Kasumi-1 (cell line): Measurements from ENCODE around the gene HSPBAP1.
"Not testable (repeated sequence)": the region's sequence is repeated elsewhere in the genome, so short reads cannot be mapped to it uniquely, and the experiment has no call there.

ENCODE experiments used
- DNase-seq, 2 experiments: peaks; one replicate each; lab custom pipeline; 2025; lab: John Stamatoyannopoulos, UW

The HSPBAP1 gene

DNA sequence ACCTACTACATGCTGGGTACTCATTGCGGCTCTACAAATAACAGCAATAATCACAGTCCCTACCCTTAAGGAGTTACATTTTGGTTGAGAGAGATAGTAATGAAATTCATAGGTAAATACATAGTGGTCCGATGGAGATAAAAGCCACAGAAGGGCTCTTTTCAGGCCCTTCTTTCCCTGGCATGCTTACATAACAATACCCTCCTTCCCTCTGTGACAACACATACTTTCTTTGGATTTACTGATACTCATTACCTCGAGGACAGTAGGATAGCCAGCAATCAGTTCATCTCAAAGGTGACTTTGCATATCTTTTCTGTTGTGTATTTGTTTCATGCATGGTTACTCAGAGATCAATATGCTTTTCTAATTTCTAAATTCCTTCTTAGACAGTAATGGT lies 54.5 kb downstream of the HSPBAP1 start:
- DNase-seq, result no peak

DNA sequence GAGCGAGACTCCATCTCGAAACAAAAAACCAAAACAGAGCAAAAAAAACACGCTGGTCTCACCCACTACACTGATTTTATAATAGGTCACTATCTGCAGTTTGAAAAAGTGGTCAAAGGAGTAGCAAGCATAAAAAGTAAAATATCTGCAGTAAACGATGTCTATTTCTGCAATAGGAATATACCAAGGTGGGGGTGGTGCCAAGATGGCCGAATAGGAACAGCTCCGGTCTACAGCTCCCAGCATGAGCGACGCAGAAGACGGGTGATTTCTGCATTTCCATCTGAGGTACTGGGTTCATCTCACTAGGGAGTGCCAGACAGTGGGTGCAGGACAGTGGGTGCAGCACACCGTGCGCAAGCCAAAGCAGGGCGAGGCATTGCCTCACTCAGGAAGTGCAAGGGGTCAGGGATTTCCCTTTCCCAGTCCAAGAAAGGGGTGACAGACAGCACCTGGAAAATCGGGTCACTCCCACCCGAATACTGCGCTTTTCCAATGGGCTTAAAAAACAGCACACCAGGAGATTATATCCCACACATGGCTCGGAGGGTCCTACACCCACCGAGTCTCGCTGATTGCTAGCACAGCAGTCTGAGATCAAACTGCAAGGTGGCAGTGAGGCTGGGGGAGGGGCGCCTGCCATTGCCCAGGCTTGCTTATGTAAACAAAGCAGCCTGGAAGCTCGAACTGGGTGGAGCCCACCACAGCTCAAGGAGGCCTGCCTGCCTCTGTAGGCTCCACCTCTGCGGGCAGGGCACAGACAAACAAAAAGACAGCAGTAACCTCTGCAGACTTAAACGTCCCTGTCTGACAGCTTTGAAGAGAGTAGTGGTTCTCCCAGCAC lies 60.7 kb downstream of the HSPBAP1 start:
- DNase-seq, result not testable (repeated sequence)

DNA sequence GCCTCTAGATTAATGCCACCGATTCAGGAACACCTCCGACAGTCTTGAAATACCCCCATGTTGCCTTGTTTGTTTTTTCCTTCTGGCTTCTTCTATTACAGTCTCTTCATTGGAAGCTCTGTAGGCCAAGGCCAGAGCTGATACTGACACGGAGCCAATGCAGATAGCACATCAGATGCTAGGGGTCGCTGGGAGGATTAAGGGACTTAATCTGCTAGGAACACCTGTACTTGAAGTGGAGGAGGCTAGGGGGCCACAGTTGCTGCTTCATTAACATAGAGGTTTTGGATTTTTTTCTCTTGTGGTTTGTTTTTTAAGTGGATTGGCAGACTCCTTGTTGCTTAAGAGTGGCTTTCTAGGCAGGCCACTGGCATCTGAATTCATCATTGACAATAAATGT lies 63.4 kb downstream of the HSPBAP1 start:
- DNase-seq, result no peak

DNA sequence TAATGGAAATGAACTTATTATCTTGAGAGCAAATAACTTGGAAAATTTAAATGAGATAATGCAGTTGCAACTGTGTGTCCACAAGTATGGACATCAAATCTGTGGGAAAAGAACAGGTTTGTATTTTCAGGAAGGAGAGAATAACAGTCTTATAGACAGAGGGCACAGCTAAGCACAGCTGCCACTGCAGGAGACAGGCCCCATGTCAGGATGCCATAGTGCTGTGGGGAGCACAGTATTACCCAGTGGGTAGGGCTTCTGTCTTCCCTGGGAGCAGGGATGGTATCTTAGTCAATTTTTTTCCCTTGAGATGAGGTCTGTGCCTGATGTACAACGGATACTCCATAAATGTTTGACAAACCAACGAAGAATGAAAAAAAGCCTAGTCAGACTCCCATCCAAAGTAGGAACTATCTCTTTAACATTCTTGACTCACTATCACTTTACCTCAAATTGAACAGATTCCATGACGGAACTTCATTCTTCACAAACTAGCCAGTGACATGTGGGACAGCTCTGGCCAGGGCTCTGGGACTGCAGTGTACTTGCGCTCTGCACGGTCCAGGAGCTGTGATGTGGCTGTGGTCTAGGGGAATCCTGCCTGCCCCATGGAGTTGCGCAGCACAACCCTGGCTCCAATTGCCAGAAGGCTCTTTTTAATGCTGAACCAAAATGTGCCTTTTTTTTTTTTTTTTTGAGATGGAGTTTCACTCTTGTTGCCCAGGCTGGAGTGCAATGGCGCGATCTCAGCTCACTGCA lies 64.7 kb downstream of the HSPBAP1 start:
- no peak for DNase-seq

DNA sequence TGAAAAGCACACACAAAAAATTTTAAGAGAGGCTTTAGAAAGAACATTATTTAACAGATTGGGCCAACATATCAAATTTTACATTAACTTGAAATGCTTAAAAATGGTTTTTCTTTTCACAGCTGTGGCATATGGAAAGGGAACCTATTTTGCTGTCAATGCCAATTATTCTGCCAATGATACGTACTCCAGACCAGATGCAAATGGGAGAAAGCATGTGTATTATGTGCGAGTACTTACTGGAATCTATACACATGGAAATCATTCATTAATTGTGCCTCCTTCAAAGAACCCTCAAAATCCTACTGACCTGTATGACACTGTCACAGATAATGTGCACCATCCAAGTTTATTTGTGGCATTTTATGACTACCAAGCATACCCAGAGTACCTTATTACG lies 65.4 kb downstream of the HSPBAP1 start:
- DNase-seq, result no peak

DNA sequence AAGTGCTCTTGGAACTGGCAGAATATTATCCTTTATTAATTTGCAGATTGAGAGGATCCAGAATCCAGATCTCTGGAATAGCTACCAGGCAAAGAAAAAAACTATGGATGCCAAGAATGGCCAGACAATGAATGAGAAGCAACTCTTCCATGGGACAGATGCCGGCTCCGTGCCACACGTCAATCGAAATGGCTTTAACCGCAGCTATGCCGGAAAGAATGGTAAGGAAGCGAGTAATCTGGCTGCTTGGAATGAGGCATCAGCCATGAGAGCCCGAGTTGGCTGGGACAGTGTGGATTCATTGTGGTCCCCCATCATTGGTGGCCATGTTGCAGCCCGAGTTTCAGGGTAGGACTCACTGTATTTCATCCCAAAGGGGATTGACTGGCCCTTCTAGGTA lies 65.9 kb downstream of the HSPBAP1 start:
- DNase-seq, result no peak

DNA sequence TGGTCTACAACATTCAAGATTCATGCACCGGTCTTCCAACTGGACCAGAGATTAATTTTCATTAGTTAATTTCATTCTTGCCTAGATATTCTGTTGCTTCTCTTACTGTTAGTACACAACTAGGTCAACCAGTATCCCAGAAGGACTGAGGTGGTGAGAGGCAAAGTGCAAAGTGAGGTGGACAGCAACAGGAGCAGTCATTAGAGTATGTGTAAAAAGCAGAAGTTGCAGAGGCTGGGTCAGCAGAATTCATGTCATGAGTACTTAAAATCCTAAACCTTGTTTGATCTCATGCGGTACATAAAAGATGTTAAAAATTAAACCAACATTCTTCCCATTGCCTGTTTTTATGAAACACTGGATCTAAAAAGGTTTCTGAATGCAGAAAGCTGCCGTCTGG lies 66.3 kb downstream of the HSPBAP1 start:
- no peak for DNase-seq

DNA sequence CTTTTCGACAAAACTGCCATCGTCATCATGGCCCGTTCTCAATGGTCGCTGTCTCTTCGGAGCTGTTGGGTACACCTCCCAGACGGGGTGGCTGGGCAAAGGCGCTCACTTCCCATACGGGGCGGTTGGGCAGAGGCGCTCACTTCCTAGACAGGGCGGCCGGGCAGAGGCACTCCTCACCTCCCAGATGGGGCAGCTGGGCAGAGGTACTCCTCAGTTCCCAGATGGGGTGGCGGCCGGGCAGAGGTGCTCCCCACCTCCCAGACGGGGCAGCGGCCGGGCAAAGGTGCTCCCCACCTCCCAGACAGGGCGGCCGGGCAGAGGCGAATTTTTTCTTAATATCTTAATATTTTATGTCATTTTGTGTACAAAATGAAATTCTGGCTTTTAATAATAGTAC lies 68.5 kb downstream of the HSPBAP1 start:
- DNase-seq, result no peak

DNA sequence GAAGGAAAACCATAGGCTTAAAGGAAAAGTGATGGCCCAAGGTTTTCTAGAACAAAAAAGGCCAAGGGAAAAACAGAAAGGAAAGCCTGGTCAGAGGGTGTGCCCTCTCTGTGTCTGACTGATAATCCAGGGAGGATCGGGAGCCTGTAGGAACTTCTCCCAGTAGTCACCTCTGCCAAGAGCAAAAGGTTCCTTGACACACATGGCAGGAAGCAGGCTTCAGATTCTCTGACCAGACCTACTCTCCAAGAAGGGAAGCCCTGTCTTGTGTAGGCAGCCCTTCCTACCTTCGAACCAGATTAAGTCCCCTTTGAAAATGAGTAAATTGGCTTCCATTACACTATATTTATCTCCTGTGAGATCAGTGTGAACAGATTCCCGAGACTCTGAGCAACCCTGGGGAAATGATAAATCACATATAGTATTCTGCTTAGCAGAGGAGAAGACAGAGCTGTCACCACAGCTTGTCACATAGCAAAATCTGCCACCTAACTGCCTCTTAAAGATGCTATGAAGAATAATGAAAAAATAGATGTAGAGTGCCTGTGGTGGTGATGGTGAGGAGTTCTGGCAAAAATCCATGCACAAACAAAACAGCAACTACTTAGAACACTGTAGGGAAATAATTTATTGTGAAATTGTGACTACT lies 74.2 kb downstream of the HSPBAP1 start:
- DNase-seq, result no peak

DNA sequence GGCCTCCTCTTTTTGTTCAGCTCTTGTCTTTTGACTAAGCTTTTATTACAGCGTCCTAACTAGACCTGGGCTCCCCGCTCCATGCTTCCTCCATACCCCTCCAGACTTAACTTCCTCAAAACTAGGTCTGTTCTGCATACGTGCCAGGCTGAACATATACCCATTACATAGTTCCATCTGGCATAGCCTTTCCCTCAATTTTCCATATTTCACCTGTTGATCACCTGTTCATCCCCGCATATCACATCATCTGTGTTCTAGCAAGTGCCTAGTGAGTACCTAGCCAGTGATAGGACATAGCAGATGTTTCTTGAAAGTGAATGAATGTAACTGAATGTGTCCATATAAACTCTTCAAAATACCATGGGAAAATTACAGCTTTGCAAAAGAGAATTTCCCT lies 77.0 kb downstream of the HSPBAP1 start:
- peak in 1 of 2 experiments; percentile 1 for DNase-seq

DNA sequence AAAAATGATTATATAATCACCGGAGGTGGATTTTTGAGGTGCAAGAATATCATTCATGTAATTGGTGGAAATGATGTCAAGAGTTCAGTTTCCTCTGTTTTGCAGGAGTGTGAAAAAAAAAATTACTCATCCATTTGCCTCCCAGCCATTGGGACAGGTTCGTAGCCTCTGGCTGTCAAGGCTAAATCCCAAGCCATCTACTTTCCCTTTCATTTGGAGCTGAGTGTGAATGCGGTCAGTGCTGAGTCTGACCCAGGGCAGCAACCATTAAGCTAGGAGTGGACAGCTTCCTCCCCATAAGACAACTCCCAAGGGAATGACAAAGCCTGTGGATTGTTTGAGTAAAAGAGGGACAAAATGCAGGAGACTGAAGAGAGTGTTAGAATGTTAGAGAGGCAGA lies 79.4 kb downstream of the HSPBAP1 start:
- no peak for DNase-seq

DNA sequence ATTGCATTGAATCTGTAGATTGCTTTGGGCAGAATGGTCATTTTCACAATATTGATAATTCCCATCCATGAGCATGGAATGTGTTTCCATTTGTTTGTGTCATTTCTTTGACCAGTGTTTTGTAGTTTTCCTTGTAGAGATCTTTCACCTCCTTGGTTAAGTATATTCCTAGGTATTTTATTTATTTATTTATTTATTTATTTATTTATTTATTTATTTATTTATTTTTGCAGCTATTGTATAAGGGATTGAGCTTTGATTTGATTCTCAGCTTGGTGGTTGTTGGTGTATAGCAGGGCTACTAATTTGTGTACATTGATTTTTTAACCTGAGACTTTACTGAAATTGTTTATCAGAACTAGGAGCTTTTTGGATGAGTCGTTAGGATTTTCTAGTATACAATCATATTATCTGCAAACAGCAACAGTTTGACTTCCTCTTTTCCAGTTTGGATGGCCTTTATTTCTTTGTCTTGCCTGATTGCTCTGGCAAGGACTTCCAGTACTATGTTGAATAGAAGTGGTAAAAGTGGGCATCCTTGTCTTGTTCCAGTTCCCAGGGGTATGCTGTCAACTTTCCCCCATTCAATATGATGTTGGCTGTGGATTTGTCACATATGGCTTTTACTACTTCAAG lies 82.9 kb downstream of the HSPBAP1 start:
- DNase-seq, result peak in 1 of 2 experiments; percentile 1

DNA sequence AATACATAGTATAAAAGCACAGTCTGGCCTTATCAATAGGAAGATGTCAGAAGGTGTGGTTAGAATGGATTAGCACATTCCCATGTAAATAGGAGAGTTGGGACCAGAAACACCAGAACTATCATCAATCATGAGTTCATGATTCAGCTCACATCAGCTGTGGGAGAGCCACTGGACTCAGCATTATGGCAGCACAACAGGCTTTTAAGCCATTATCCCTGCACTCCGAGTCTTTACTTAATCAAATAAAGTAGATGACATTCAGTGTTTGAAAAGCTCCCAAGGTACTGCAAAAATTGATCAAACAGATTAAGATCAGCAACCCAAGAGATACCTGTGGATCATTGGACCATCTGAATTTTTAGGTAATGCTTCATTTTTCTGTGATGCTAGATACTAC lies 88.3 kb downstream of the HSPBAP1 start:
- no peak for DNase-seq

DNA sequence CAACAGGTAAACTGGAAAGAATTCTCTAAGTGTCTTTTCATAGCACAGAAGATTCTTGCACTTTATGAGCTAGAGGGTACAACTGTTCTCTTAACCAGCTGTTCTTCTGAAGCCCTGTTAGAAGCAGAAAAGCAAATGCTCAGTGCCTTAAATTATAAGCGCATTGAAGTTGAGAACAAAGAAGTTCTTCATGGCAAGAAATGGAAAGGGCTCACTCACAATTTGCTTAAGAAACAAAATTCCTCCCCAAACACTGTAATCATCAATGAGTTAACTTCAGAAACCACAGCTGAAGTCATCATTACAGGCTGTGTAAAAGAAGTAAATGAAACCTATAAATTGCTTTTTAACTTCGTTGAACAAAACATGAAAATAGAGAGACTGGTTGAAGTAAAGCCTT lies 93.4 kb downstream of the HSPBAP1 start:
- DNase-seq, result no peak

DNA sequence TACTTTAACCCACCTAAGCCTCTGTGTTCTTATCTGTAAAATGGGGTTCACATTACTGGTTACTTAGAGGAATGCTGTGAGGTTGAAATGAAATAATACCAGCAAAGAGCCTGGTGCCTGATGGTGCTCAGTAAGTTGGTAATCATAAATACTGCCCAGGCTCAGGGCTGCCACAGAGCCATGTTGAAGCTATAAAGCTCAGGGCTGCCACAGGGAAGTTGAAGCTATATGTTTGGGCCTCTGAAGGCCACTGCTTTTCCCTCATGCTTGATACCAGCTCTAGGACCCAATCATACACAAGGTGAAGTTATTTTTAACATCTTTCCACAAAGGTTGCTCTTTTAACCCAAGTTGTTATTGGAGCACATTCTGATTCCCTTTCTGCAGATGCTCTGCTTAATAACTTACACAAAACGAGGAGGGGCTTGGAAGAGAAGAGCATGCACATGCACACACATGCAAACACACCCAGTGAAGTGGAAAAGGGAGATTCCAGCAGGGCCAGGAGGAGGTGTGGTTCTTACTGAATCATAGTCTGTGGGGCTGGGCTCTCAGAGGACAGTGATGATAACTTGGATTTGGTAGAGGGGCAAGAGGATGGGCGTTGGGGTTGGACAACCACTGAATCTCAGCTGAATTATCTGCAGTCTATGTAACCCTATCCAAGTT lies 95.5 kb downstream of the HSPBAP1 start:
- no peak for DNase-seq

DNA sequence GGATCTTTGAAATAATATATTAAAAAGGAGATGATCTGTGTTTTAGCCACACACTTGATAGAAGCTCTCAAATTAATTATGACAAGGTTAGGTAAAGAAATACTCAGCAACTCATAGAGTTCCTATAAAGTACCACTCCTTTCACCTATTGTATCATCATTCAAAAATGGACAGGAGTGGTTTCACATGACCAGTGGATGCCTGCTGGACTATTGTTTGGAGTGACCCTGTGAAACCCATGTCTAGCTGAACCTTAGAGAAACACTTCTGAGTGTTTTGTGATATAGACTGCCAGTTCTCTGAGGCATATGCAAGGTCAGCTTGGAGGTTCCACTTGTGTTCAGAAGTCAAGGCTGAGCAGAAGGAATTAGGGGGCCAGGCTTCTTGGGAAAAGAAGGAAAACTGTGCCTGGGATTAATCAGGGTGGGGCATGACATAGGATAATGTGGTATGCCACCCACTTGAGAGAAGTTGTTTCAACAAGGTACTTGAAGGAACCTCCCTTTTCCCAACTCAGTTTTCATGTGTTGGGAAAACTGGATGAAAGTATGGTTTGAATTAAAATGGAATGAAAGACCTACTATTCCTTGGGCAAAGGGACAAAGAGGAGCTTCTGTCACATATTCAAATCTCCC lies 97.6 kb downstream of the HSPBAP1 start:
- DNase-seq, result no peak

DNA sequence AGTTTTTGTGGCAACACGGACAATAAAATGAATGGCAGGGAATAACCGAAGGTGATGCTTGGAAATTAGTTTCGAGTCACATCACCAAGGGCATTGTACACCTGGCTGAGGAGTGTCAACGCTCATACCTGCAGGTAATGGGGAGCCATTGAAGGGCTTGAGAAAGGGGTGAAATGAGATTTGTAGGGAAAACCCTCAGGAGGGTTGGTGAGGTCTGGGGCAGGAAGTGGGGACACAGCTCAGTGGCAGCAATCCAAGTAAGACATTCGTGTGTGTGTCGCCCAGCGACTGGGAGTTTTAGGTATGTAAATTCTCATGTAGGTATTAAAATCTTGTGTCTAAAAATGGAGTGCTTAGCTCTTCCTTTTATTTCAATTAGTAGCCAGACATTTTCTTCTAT lies 98.7 kb downstream of the HSPBAP1 start:
- no peak for DNase-seq

DNA sequence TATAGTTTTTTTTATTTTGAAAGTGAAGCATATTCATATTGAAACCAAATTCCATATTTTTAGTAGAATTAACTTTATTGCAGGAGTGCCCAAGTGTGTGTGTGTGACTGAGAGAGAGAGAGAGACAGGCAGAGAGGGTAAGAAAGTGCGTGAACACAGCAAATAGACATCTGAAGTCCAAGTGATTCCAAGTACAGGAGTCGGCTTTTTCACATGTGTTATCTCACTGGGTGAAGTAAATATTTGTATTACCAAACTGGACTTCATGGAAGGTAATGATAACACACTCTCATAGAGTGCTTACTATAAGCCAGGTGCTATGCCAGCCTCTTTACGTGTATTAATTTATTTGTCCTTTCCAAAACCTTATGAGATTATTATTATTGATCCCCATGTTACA lies 101.0 kb downstream of the HSPBAP1 start:
- DNase-seq, result no peak

DNA sequence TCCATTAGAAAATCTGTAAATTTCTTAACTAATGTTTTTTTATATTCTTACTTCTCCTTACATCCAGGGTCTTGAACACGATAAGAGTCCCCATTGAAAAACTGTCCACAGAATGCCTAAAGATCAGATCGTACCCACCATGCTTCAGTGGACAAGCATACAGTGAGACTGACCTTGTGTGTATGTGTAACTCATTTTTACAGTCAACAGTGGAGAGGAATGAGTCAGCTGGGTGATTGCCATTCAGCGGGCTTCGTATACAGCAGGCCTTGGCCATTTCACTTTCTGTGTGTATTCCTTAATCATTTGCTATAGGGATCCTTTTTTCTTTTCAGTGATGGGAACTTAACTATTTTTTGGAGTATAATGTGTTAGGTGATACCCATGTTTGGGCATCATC lies 102.4 kb downstream of the HSPBAP1 start:
- no peak for DNase-seq

DNA sequence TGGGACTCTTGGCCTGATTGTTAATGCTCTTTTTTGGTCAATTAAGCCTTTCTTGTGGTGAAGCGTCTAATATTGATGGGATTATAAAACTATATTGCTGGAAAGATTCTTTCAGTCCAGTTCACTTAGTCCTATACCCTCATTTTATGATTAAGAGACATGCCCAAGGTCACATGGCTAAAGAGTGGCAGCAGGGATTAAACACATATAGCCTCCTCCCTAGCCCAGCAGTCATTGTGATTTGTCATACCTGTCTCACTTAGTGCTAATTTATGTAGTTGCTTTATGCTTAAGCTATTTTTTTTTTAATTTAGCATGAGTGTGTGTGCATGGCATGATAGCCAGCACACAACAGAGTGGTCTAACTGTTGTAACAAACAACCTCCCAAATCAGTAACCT lies 103.5 kb downstream of the HSPBAP1 start:
- no peak for DNase-seq
